ENCODE data around the gene FARP2. TPM values are rescaled to one million over a fixed set of nuclear protein-coding genes. Genes with fewer than 3 reads are reported as not detected.

FARP2 gene
- total and polyA plus RNA-seq, 2 of the 4 experiments (the other 2 are of a cell fraction), result 17.1 to 30.8 TPM

DNA sequence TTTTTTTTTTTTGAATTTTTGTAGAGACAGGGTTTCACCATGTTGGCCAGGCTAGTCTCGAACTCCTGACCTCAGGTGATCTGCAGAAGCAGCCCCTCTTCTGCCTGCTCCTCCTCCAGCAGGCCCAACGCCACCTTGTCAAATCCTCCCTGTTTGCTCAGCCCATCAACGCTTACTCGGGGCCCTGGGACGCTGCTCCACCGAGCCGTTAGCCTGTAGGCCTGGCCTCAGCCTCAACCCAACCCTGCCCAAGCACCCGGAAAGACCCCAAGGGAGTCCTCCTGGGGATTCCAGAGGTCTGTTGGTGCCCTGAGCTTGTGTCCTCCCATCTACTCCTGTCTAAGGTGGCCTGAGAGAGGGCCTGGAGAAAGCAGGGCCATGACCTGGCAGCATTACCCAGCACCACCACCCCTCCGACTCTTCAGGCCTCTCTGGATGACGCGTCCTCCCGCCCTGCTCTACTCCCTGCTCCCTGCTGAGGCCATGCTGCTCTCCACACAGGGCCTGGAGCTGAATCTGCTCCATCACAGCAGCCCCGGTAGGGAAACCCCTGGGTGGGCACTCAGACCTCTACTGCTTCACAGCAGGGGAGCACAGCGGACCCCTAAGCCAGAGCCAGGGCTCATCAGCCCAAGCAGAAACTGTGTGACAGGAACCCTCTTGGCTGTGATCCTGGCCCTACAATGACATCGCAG, 149.1 kb downstream of the FARP2 start:
- no peak overlapping the region for H2BK5ac ChIP-seq (ENCODE audit: low read depth, low read length, poor library complexity, severe bottlenecking)
- no peaks in the 10 kb centered on the region for H3K9me3 ChIP-seq (ENCODE audit: control insufficient read depth, insufficient read depth, low read length)
- CTCF ChIA-PET, result no interaction called here
- no peak for ATAC-seq (ENCODE audit: low read depth)
- in situ Hi-C loops (cut with MboI; ENCODE audit: low sequenced_read_pairs), result no loop called here
- H3K18ac ChIP-seq (ENCODE audit: low read depth, low read length), result no peak overlapping the region
- H3K23ac ChIP-seq (ENCODE audit: low read depth, low read length), result no peak overlapping the region
- H4K5ac ChIP-seq (ENCODE audit: low read depth, low read length), result no peak overlapping the region
- H4K20me1 ChIP-seq (ENCODE audit: insufficient read depth, low read length), result peaks cover 64% of the 10 kb centered on the region
- H3K4me2 ChIP-seq (ENCODE audit: low read depth, low read length), result no peak overlapping the region
- H3K27ac ChIP-seq (ENCODE audit: insufficient read depth, low read length), result no peak overlapping the region
- TF ChIP-seq NFE2L2 (IDR thresholded peaks at IDR 0.05; ENCODE audit: low read depth, low read length) (no peak), POLR2A (IDR thresholded peaks at IDR 0.05; ENCODE audit: low read depth, low read length) (no peak), RFX5 (IDR thresholded peaks at IDR 0.05; ENCODE audit: low read depth, low read length) (no peak), MXI1 (IDR thresholded peaks at IDR 0.05; ENCODE audit: borderline replicate concordance, low read depth, low read length) (no peak), RCOR1 (IDR thresholded peaks at IDR 0.05; ENCODE audit: insufficient replicate concordance, low read length) (no peak), RAD21 (IDR thresholded peaks at IDR 0.05; ENCODE audit: low read length) (no peak), CEBPB (IDR thresholded peaks at IDR 0.05; ENCODE audit: low read depth, low read length) (no peak), SMC3 (IDR thresholded peaks at IDR 0.05; ENCODE audit: low read depth, low read length) (no peak), MAFK (IDR thresholded peaks at IDR 0.05; ENCODE audit: low read depth, low read length) (no peak)
- TF ChIP-seq, protein P1, sequence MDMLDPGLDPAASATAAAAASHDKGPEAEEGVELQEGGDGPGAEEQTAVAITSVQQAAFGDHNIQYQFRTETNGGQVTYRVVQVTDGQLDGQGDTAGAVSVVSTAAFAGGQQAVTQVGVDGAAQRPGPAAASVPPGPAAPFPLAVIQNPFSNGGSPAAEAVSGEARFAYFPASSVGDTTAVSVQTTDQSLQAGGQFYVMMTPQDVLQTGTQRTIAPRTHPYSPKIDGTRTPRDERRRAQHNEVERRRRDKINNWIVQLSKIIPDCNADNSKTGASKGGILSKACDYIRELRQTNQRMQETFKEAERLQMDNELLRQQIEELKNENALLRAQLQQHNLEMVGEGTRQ (IDR thresholded peaks at IDR 0.05; ENCODE audit: low read depth, low read length), result no peak
- no peak overlapping the region for H4K91ac ChIP-seq (ENCODE audit: insufficient read depth, low read depth, low read length)
- no peak overlapping the region for H2BK20ac ChIP-seq (ENCODE audit: low read depth, low read length)
- H4K8ac ChIP-seq (ENCODE audit: low read depth in 2 of 2, low read length in 2 of 2), result no peak overlapping the region
- H3K79me1 ChIP-seq (ENCODE audit: low read depth in 1 of 2, low read length in 2 of 2), result peaks cover 27 to 79% of the 10 kb centered on the region in 2 experiments
- POLR2A ChIA-PET (ENCODE audit: unreplicated experiment), result no interaction called here
- peaks cover 17% of the 10 kb centered on the region for H3K4me1 ChIP-seq (ENCODE audit: control insufficient read depth, insufficient read depth, low read length)
- peak overlapping the region; percentile 82 for H2AK9ac ChIP-seq (replicated peaks; ENCODE audit: low read depth, low read length, poor library complexity)
- peaks cover 15% of the 10 kb centered on the region; the same call in 1 of the 2 replicates for H3K36me3 ChIP-seq (ENCODE audit: control insufficient read depth, insufficient read depth, low read length)
- WGBS, 2 experiments (ENCODE audit: extremely low coverage in 2 of 2, insufficient read length in 1 of 2), result 87% methylated on average over 8 of the region's 15 CpGs; no CpG with 5 or more reads in 1 of the 2 experiments
- H2AK5ac ChIP-seq (ENCODE audit: low read depth, low read length), result no peak overlapping the region
- no peak overlapping the region for H3K14ac ChIP-seq (replicated peaks; ENCODE audit: low read depth, low read length)
- no peak overlapping the region for H2BK120ac ChIP-seq (ENCODE audit: low read depth, low read length)
- DNase-seq, result no peak
- no peak overlapping the region for H3K56ac ChIP-seq (ENCODE audit: extremely low read depth, insufficient read depth, low read length)
- H3K27me3 ChIP-seq (ENCODE audit: control insufficient read depth, insufficient read depth, low read length), result no peaks in the 10 kb centered on the region
- H2BK15ac ChIP-seq (ENCODE audit: low read depth, low read length), result no peak overlapping the region
- intact Hi-C loops (cut with micrococcal nuclease), result loop anchor here (5.0 kb wide), 2 partner anchors 132 to 233 kb away; partner anchors contain the start of genes ATG4B and THAP4
- no TSS peak for BruUV-seq (replicated peaks)
- H3K4me3 ChIP-seq (ENCODE audit: insufficient read depth, low read depth, low read length), result no peak overlapping the region
- no peak overlapping the region for H2AFZ ChIP-seq (replicated peaks; ENCODE audit: low read length, poor library complexity)
- peaks cover 36% of the 10 kb centered on the region for H3K9me1 ChIP-seq (ENCODE audit: insufficient read depth, low read length)
- dilution Hi-C loops (cut with HindIII; ENCODE audit: low sequenced_read_pairs, unreplicated experiment), result no loop called here
- no peak overlapping the region for H3K9ac ChIP-seq (ENCODE audit: low read depth, low read length)
- no peak overlapping the region; the same call in 1 of the 2 replicates for H3K4ac ChIP-seq (ENCODE audit: low read depth, low read length)

All from IMR-90 (cell line).